Skeletal muscle satellite cell (primary cell): ENCODE measurements around the gene PRXL2B.

ENCODE experiments used
- H3K27me3 ChIP-seq: 2 replicates; pipeline ENCODE4 v1.7.0; 2013; ENCODE audit warnings: low read length; ENCODE audit not compliant: control insufficient read depth, insufficient read depth
- H3K36me3 ChIP-seq: 2 replicates; pipeline ENCODE4 v1.7.0; 2013; ENCODE audit warnings: mild to moderate bottlenecking, control low read depth, low read length; ENCODE audit not compliant: insufficient read depth
- H3K4me1 ChIP-seq: 2 replicates; pipeline ENCODE4 v1.7.0; 2013; ENCODE audit warnings: low read length; ENCODE audit not compliant: control insufficient read depth, insufficient read depth
- H3K4me2 ChIP-seq: 2 replicates; pipeline ENCODE4 v1.7.0; 2013; ENCODE audit warnings: mild to moderate bottlenecking, low read length
- H3K4me3 ChIP-seq: 2 replicates; pipeline ENCODE4 v1.7.0; 2013; ENCODE audit warnings: low read length
- H3K9ac ChIP-seq: 2 replicates; pipeline ENCODE4 v1.7.0; 2013; ENCODE audit warnings: mild to moderate bottlenecking, low read depth, low read length, moderate library complexity
- H3K9me3 ChIP-seq: replicated peaks from 2 replicates; pipeline ENCODE4 v1.7.0; 2013; ENCODE audit warnings: mild to moderate bottlenecking, control low read depth, low read length

Gene PRXL2B

GRCh38 chr1:2601721-2602303 is 15.2 kb downstream of the PRXL2B start:
- Histone ChIP-seq H3K36me3 (no peaks in the 10 kb centered on the region), H3K4me3 (no peak overlapping the region), H3K9ac (no peak overlapping the region), H3K4me1 (no peaks in the 10 kb centered on the region), H3K9me3 (no peaks in the 10 kb centered on the region), H3K4me2 (no peak overlapping the region), H3K27me3 (peaks cover 9% of the 10 kb centered on the region)

- H3K27me3 ChIP-seq: peaks cover 9% of the 10 kb centered on the region
- H3K4me2 ChIP-seq: no peak overlapping the region
- no peak overlapping the region for H3K9ac ChIP-seq
- no peak overlapping the region for H3K4me3 ChIP-seq
- H3K4me1 ChIP-seq: no peaks in the 10 kb centered on the region
- no peaks in the 10 kb centered on the region for H3K9me3 ChIP-seq
- H3K36me3 ChIP-seq: no peaks in the 10 kb centered on the region
These were observed 15.8 kb downstream of the PRXL2B start for GRCh38 chr1:2602311-2602835.

GRCh38 chr1:2602866-2603520 is 16.4 kb downstream of the PRXL2B start:
- Histone ChIP-seq H3K9me3 (no peaks in the 10 kb centered on the region), H3K27me3 (peaks cover 9% of the 10 kb centered on the region), H3K4me1 (no peaks in the 10 kb centered on the region), H3K4me3 (no peak overlapping the region), H3K9ac (no peak overlapping the region), H3K36me3 (no peaks in the 10 kb centered on the region), H3K4me2 (no peak overlapping the region)

GRCh38 chr1:2603521-2604155 is 17.1 kb downstream of the PRXL2B start:
- H3K9me3 ChIP-seq: no peaks in the 10 kb centered on the region
- H3K4me2 ChIP-seq: no peak overlapping the region
- H3K9ac ChIP-seq: no peak overlapping the region
- no peaks in the 10 kb centered on the region for H3K36me3 ChIP-seq
- no peaks in the 10 kb centered on the region for H3K4me1 ChIP-seq
- no peak overlapping the region for H3K4me3 ChIP-seq
- peaks cover 9% of the 10 kb centered on the region for H3K27me3 ChIP-seq

GRCh38 chr1:2604156-2604843 is 17.7 kb downstream of the PRXL2B start:
- no peak overlapping the region for H3K4me2 ChIP-seq
- H3K4me1 ChIP-seq: no peaks in the 10 kb centered on the region
- no peaks in the 10 kb centered on the region for H3K36me3 ChIP-seq
- no peak overlapping the region for H3K4me3 ChIP-seq
- peaks cover 9% of the 10 kb centered on the region for H3K27me3 ChIP-seq
- H3K9ac ChIP-seq: no peak overlapping the region
- no peaks in the 10 kb centered on the region for H3K9me3 ChIP-seq

- Histone ChIP-seq H3K4me3 (no peak overlapping the region), H3K9ac (no peak overlapping the region), H3K27me3 (peaks cover 9% of the 10 kb centered on the region), H3K36me3 (no peaks in the 10 kb centered on the region), H3K4me1 (no peaks in the 10 kb centered on the region), H3K9me3 (no peaks in the 10 kb centered on the region), H3K4me2 (no peak overlapping the region)
These were observed 18.4 kb downstream of the PRXL2B start for GRCh38 chr1:2604844-2605508.

DNA sequence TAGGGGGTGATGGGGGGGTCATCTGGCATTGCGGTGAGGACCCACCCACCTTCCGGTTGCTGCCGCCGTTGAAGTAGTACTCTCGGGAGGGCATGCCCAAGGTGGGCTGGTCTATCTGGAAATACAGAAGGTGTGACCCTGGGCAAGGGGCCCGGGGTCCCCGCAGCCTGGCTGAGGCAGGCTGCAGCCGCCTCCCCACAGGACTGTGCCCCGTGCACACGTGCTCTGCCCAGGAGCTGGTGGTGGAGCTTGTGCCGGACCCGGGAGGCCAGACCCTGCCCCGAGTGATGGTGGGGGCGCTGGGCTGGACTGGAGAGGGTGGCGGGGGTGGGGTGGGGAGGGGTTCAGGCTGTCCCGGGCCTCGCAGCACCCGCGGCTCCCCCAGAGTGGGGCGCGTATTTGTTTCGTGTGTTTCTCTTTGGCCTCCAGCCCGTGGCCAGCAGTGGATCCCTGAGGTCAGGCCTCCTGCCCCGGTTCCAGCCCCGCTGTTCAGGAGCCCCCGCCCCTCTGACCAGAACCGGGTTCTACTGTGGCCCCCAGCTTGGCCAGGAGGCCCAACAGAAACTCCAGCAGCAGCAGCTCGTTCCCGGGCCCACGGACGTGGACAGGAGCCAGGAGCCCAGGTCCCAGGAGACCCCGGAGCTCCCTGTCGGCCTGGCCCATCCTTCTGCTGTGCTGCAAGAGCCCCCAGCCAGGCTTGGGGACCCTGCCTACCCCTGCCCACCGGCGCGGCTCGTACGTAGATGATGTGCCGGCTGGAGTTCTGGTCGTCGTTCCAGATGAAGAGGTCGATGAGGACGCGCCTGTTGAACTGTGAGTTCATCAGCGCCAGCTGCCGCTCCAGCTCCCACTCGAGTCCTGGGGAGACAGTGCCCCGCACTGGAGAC is 19.2 kb downstream of the PRXL2B start:
- H3K4me1 ChIP-seq: no peaks in the 10 kb centered on the region
- no peaks in the 10 kb centered on the region for H3K36me3 ChIP-seq
- H3K4me2 ChIP-seq: no peak overlapping the region
- H3K9ac ChIP-seq: no peak overlapping the region
- no peak overlapping the region for H3K4me3 ChIP-seq
- no peaks in the 10 kb centered on the region for H3K9me3 ChIP-seq
- H3K27me3 ChIP-seq: peaks cover 16% of the 10 kb centered on the region

DNA sequence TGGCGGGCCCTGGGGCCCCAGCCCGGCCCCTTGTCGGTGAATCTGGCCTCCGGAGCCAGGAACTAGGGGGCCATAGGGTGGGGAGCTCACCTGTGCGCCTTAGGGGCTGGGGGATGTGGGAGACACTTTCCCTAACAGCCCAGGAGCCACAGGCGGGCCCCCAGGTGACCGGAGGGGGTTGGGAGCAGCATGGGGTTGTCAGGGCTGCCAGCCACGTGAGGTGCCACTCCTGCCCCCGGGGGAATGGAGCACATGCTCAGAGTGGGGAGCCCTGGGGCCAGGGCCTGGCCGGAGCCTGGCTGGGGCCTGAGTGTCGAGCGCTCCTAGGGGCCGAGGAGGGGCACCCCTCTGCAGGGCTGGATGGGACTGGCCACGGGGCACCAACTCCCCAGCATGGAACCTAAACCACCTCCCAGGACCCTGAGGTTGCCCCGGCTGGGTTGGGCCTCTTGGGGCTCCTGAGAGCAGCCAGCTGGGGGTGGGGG is 19.9 kb downstream of the PRXL2B start:
- H3K4me2 ChIP-seq: no peak overlapping the region

GRCh38 chr1:2606881-2607621 is 20.5 kb downstream of the PRXL2B start:
- no peak overlapping the region for H3K9ac ChIP-seq
- no peaks in the 10 kb centered on the region for H3K4me1 ChIP-seq
- H3K27me3 ChIP-seq: peaks cover 16% of the 10 kb centered on the region
- H3K9me3 ChIP-seq: no peaks in the 10 kb centered on the region
- no peaks in the 10 kb centered on the region for H3K36me3 ChIP-seq
- no peak overlapping the region for H3K4me2 ChIP-seq
- no peak overlapping the region for H3K4me3 ChIP-seq

More for the DNA sequence above, 19.9 kb downstream of the PRXL2B start:
- Histone ChIP-seq H3K27me3 (peaks cover 16% of the 10 kb centered on the region), H3K4me1 (no peaks in the 10 kb centered on the region), H3K36me3 (no peaks in the 10 kb centered on the region), H3K4me3 (no peak overlapping the region), H3K9ac (no peak overlapping the region), H3K9me3 (no peaks in the 10 kb centered on the region)

GRCh38 chr1:2607641-2608091 is 21.1 kb downstream of the PRXL2B start:
- Histone ChIP-seq H3K9ac (no peak overlapping the region), H3K4me1 (no peaks in the 10 kb centered on the region), H3K4me3 (no peak overlapping the region), H3K9me3 (no peaks in the 10 kb centered on the region), H3K27me3 (peaks cover 12% of the 10 kb centered on the region), H3K36me3 (no peaks in the 10 kb centered on the region), H3K4me2 (no peak overlapping the region)
